GM19025 (cell line): ENCODE results near the gene TBC1D1.

ENCODE experiments used
- ATAC-seq: cut with Tn5 transposase; IDR thresholded peaks from one replicate; pipeline ENCODE4 v1.9.1; 2021; ENCODE audit warnings: mild to moderate bottlenecking, low read depth, moderate library complexity; ENCODE audit not compliant: unreplicated experiment

The TBC1D1 gene

GRCh38 chr4:37884855-37885487 lies 5.9 kb upstream of the TBC1D1 start:
- ATAC-seq: no peak

GRCh38 chr4:37885496-37885895 lies 5.4 kb upstream of the TBC1D1 start:
- no peak for ATAC-seq

GRCh38 chr4:37889849-37890800 lies 759 bp upstream of the TBC1D1 start:
- peak; percentile 15 for ATAC-seq

- ATAC-seq: peak; percentile 41
These were observed 626 bp downstream of the TBC1D1 start for GRCh38 chr4:37891260-37892159.

GRCh38 chr4:37892641-37893040 lies 1.8 kb downstream of the TBC1D1 start:
- ATAC-seq: peak; percentile 37

GRCh38 chr4:37893164-37893563 lies 2.3 kb downstream of the TBC1D1 start:
- no peak for ATAC-seq

GRCh38 chr4:37895271-37895670 lies 4.4 kb downstream of the TBC1D1 start:
- no peak for ATAC-seq

- no peak for ATAC-seq
These were observed 5.4 kb downstream of the TBC1D1 start for GRCh38 chr4:37896206-37896860.

- no peak for ATAC-seq
These were observed 11.3 kb downstream of the TBC1D1 start for GRCh38 chr4:37902212-37902611.

- ATAC-seq: no peak
These were observed 12.1 kb downstream of the TBC1D1 start for GRCh38 chr4:37902738-37903693.

- ATAC-seq: no peak
These were observed 13.0 kb downstream of the TBC1D1 start for GRCh38 chr4:37903901-37904300.

GRCh38 chr4:37904824-37905223 lies 13.9 kb downstream of the TBC1D1 start:
- no peak for ATAC-seq

- no peak for ATAC-seq
These were observed 14.8 kb downstream of the TBC1D1 start for GRCh38 chr4:37905533-37906169.

- ATAC-seq: no peak
These were observed 17.8 kb downstream of the TBC1D1 start for GRCh38 chr4:37908488-37909331.

- no peak for ATAC-seq
These were observed 18.6 kb downstream of the TBC1D1 start for GRCh38 chr4:37909332-37910090.

GRCh38 chr4:37910091-37910486 lies 19.2 kb downstream of the TBC1D1 start:
- no peak for ATAC-seq

- ATAC-seq: no peak
These were observed 23.7 kb downstream of the TBC1D1 start for GRCh38 chr4:37914539-37914938.
